H9 (cell line): ENCODE results near the gene NUP98. TPM values are rescaled to one million over a fixed set of nuclear protein-coding genes. Genes with fewer than 3 reads are reported as not detected.

Source experiments
- DNase-seq: peaks from one replicate; pipeline ENCODE4 v3.0.0-alpha.2; 2017
- H2AFZ ChIP-seq: one replicate; pipeline ENCODE4 v1.6.1; 2013; ENCODE audit warnings: mild to moderate bottlenecking, low read length, control low read depth, moderate library complexity
- H2AK5ac ChIP-seq: 2 replicates; pipeline ENCODE4 v1.6.1; 2013; ENCODE audit warnings: low read length, control low read depth, mixed read lengths; ENCODE audit not compliant: insufficient read length
- H2BK120ac ChIP-seq: one replicate; pipeline ENCODE4 v1.6.1; 2013; ENCODE audit warnings: low read depth, mild to moderate bottlenecking, low read length, control low read depth, inconsistent platforms; ENCODE audit not compliant: poor library complexity, severe bottlenecking
- H2BK12ac ChIP-seq: 2 replicates; pipeline ENCODE4 v1.6.1; 2013; ENCODE audit warnings: low read length, control low read depth, mixed read lengths, low read depth; ENCODE audit not compliant: insufficient read length
- H2BK15ac ChIP-seq: 2 replicates; pipeline ENCODE4 v1.6.1; 2013; ENCODE audit warnings: low read depth, low read length, control low read depth
- H2BK20ac ChIP-seq: one replicate; pipeline ENCODE4 v1.6.1; 2013; ENCODE audit warnings: low read depth, mild to moderate bottlenecking, low read length, control low read depth, inconsistent platforms; ENCODE audit not compliant: poor library complexity, severe bottlenecking
- H2BK5ac ChIP-seq: 2 replicates; pipeline ENCODE4 v1.6.1; 2013; ENCODE audit warnings: low read length, control low read depth, mixed read lengths; ENCODE audit not compliant: insufficient read length
- H3K14ac ChIP-seq: 2 replicates; pipeline ENCODE4 v1.6.1; 2013; ENCODE audit warnings: low read length, control low read depth; ENCODE audit not compliant: insufficient read depth
- H3K18ac ChIP-seq: 2 replicates; pipeline ENCODE4 v1.6.1; 2013; ENCODE audit warnings: low read depth, mild to moderate bottlenecking, mixed read lengths, low read length, control low read depth; ENCODE audit not compliant: insufficient read length
- H3K23ac ChIP-seq: 2 replicates; pipeline ENCODE4 v1.6.1; 2013; ENCODE audit warnings: low read length, control low read depth, mixed read lengths, low read depth; ENCODE audit not compliant: insufficient read length
- H3K23me2 ChIP-seq: 2 replicates; pipeline ENCODE4 v1.6.1; 2013; ENCODE audit warnings: low read depth, mild to moderate bottlenecking, mixed read lengths, low read length, control low read depth; ENCODE audit not compliant: insufficient read length, poor library complexity, severe bottlenecking
- H3K27ac ChIP-seq: 2 replicates; pipeline ENCODE4 v1.5.1; 2013; ENCODE audit warnings: low read length, control low read depth, mixed read lengths, low read depth; ENCODE audit not compliant: insufficient read length
- H3K27me3 ChIP-seq: 2 replicates; pipeline ENCODE4 v1.6.1; 2013; ENCODE audit warnings: low read length, control low read depth, inconsistent platforms; ENCODE audit not compliant: insufficient read depth
- H3K4ac ChIP-seq: 2 replicates; pipeline ENCODE4 v1.6.1; 2013; ENCODE audit warnings: low read depth, mild to moderate bottlenecking, control low read depth, inconsistent platforms, low read length, moderate library complexity
- H3K4me1 ChIP-seq: 2 replicates; pipeline ENCODE4 v1.6.1; 2013; ENCODE audit warnings: low read length, control low read depth, inconsistent platforms; ENCODE audit not compliant: insufficient read depth
- H3K4me2 ChIP-seq: 2 replicates; pipeline ENCODE4 v1.6.1; 2013; ENCODE audit warnings: low read length, control low read depth, mixed read lengths; ENCODE audit not compliant: insufficient read length, insufficient read depth
- H3K56ac ChIP-seq: 2 replicates; pipeline ENCODE4 v1.6.1; 2013; ENCODE audit warnings: low read depth, mild to moderate bottlenecking, mixed read lengths, low read length, control low read depth; ENCODE audit not compliant: insufficient read length
- H3K79me1 ChIP-seq: 2 replicates; pipeline ENCODE4 v1.6.1; 2013; ENCODE audit warnings: low read depth, mild to moderate bottlenecking, moderate library complexity, low read length, control low read depth, inconsistent platforms; ENCODE audit not compliant: insufficient read depth, poor library complexity, severe bottlenecking
- H3K79me2 ChIP-seq: 2 replicates; pipeline ENCODE4 v1.6.1; 2013; ENCODE audit warnings: low read length, control low read depth, inconsistent platforms; ENCODE audit not compliant: insufficient read depth
- H3K9ac ChIP-seq: 2 replicates; pipeline ENCODE4 v1.6.1; 2013; ENCODE audit warnings: low read length, control low read depth, mixed read lengths; ENCODE audit not compliant: insufficient read length; ENCODE audit errors: extremely low read depth
- H3K9me3 ChIP-seq: one replicate; pipeline ENCODE4 v1.6.1; 2013; ENCODE audit warnings: low read depth, low read length, inconsistent platforms; ENCODE audit not compliant: control insufficient read depth
- H3T11ph ChIP-seq: one replicate; pipeline ENCODE4 v1.6.1; 2013; ENCODE audit warnings: mild to moderate bottlenecking, low read length, control low read depth, inconsistent platforms
- H4K20me1 ChIP-seq: one replicate; pipeline ENCODE4 v1.6.1; 2013; ENCODE audit not compliant: control insufficient read depth, insufficient read length, insufficient read depth
- H4K5ac ChIP-seq: 2 replicates; pipeline ENCODE4 v1.6.1; 2013; ENCODE audit warnings: low read depth, mild to moderate bottlenecking, mixed read lengths, low read length, control low read depth; ENCODE audit not compliant: insufficient read length
- H4K8ac ChIP-seq: replicated peaks from 2 replicates; pipeline ENCODE4 v1.6.1; 2013; ENCODE audit warnings: low read length, control low read depth, mixed read lengths, low read depth; ENCODE audit not compliant: insufficient read length
- H4K91ac ChIP-seq: 2 replicates; pipeline ENCODE4 v1.6.1; 2013; ENCODE audit warnings: low read depth, mild to moderate bottlenecking, moderate library complexity, mixed read lengths, low read length, control low read depth; ENCODE audit not compliant: insufficient read length
- H3K27ac Mint-ChIP-seq, 3 experiments: 2 replicates in 2 of 3; 3 replicates in 1 of 3; pipeline ENCODE4 v1.8.0; 2020 to 2021; ENCODE audit warnings: mixed read lengths in 3 of 3, mild to moderate bottlenecking in 1 of 3, moderate library complexity in 1 of 3
- H3K27me3 Mint-ChIP-seq: 2 replicates; pipeline ENCODE4 v1.8.0; 2021; ENCODE audit warnings: low read depth, mild to moderate bottlenecking, moderate library complexity, mixed read lengths
- H3K36me3 Mint-ChIP-seq, 3 experiments: 2 replicates in 2 of 3; 3 replicates in 1 of 3; pipeline ENCODE4 v1.8.0; 2020 to 2021; ENCODE audit warnings: low read depth in 3 of 3, mixed read lengths in 3 of 3; ENCODE audit not compliant: insufficient read depth in 1 of 3
- H3K4me1 Mint-ChIP-seq, 2 experiments: 2 replicates each; pipeline ENCODE4 v1.8.0; 2020; ENCODE audit warnings: mixed read lengths in 2 of 2
- H3K4me3 Mint-ChIP-seq, 2 experiments: 2 replicates in 1 of 2; 3 replicates in 1 of 2; pipeline ENCODE4 v1.8.0; 2020 to 2021; ENCODE audit warnings: mild to moderate bottlenecking in 2 of 2, mixed read lengths in 2 of 2, moderate library complexity in 1 of 2
- H3K9me3 Mint-ChIP-seq, 2 experiments: 2 replicates in 1 of 2; 3 replicates in 1 of 2; pipeline ENCODE4 v1.8.0; 2020; ENCODE audit warnings: mild to moderate bottlenecking in 2 of 2, mixed read lengths in 2 of 2, moderate library complexity in 1 of 2
- CTCF ChIP-seq: fragments of 200-600 bp; sonication (generic); conservative IDR thresholded peaks from 3 replicates; pipeline ENCODE4 v1.8.0; 2021; ENCODE audit warnings: antibody characterized with exemption, mild to moderate bottlenecking
- WGBS: extraction: QIAGEN DNeasy Blood & Tissue Kit; methylation state at CpG from one replicate; pipeline ENCODE4 v1.1.7; 2013; ENCODE audit warnings: missing lambda C conversion rate, low lambda C conversion rate, mixed read lengths; ENCODE audit not compliant: insufficient read length; ENCODE audit errors: extremely low coverage; 5-methylcytosine and 5-hydroxymethylcytosine counted together
- total RNA-seq: library from RNA; stranded (reverse); gene quantifications from 2 replicates; pipeline ENCODE4 v1.2.1, GENCODE V29; 2021

The NUP98 gene
- total RNA-seq, 1 experiment from 2014 or later: 105 TPM

- Mint-ChIP-seq H3K9me3 (no peaks in the 10 kb centered on the region), H3K4me3 (no peak overlapping the region), H3K27me3 (no peaks in the 10 kb centered on the region), H3K4me1 (no peaks in the 10 kb centered on the region), H3K27ac (no peak overlapping the region), H3K36me3 (peaks cover 47 to 86% (median 79%) of the 10 kb centered on the region in 3 experiments)
- H3K79me1 ChIP-seq: no peaks in the 10 kb centered on the region
- no peak for TF ChIP-seq CTCF
- DNase-seq: no peak
- H3K14ac ChIP-seq: no peak overlapping the region
- H3K18ac ChIP-seq: no peak overlapping the region
- H2BK120ac ChIP-seq: no peak overlapping the region
- H3K4me1 ChIP-seq: no peaks in the 10 kb centered on the region
- no peaks in the 10 kb centered on the region for H3K9me3 ChIP-seq
- H2AFZ ChIP-seq: no peak overlapping the region
- no peaks in the 10 kb centered on the region for H3K79me2 ChIP-seq
- H4K8ac ChIP-seq: no peak overlapping the region
- H2AK5ac ChIP-seq: no peak overlapping the region
- no peak overlapping the region for H2BK5ac ChIP-seq
- H2BK15ac ChIP-seq: no peak overlapping the region
- 100% methylated on average over 1 of the region's 3 CpGs for WGBS
- no peak overlapping the region for H3K9ac ChIP-seq
- H4K20me1 ChIP-seq: no peaks in the 10 kb centered on the region
- H3K27me3 ChIP-seq: no peaks in the 10 kb centered on the region
- no peak overlapping the region for H3K27ac ChIP-seq
- no peak overlapping the region for H3K56ac ChIP-seq
- H4K91ac ChIP-seq: no peak overlapping the region
- no peaks in the 10 kb centered on the region for H3K23me2 ChIP-seq
- H2BK12ac ChIP-seq: no peak overlapping the region
- no peak overlapping the region for H3K4ac ChIP-seq
- H3K4me2 ChIP-seq: no peak overlapping the region
- no peak overlapping the region for H3T11ph ChIP-seq
- H3K23ac ChIP-seq: no peak overlapping the region
- H4K5ac ChIP-seq: no peak overlapping the region
- H2BK20ac ChIP-seq: no peak overlapping the region
Measured at GRCh38 chr11:3703383-3703782, 94.0 kb downstream of the NUP98 start.
